Islet precursor cell (in vitro differentiated cells): Measurements from ENCODE around the gene SLC6A12.

Experiments
- DNase-seq: peaks from one replicate; pipeline ENCODE4 v3.0.0-alpha.2; 2018

The SLC6A12 gene

DNA sequence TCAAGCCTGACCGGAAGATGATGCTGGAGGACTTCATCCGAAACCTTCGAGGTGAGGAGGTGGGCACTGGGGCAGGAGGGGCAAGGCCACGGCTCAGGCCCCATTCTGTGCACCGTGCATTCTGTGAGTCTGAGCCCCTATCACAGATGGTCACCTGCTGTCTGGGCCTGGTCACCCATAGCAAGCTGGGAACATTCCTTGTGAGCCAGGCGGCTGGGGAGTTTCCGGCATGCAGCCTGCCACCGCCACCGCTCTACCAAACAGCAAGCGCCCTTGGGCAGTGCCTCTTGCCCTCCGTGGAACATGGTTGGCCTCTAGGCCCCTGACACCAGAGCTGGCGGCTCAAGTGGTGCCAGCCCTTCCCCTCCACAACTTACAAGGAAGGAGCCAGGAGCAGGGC lies 56.3 kb downstream of the SLC6A12 start:
- no peak for DNase-seq

- no peak for DNase-seq
These were observed 57.0 kb downstream of the SLC6A12 start for GRCh38 chr12:156945-157344.

DNA sequence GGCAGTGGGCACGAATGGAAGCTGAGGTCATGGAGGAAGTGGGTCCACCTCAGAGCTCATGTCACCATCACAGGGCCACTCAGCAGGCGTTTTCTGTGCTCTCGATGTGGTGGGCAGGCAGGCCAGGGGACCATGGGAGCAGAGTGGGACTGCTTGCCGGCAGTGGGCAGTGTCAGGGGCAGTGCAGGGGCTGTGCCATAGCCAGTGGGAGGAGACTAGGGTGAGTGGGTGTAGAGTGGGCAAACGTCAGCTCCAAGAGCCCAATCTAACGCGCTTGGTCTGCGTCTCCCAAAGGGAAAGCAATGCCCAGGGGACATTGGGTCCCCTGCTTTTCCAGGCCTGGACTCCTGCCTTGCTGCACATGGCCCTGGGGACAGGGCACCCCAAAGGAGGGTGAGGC lies 58.3 kb downstream of the SLC6A12 start:
- DNase-seq, result no peak

DNA sequence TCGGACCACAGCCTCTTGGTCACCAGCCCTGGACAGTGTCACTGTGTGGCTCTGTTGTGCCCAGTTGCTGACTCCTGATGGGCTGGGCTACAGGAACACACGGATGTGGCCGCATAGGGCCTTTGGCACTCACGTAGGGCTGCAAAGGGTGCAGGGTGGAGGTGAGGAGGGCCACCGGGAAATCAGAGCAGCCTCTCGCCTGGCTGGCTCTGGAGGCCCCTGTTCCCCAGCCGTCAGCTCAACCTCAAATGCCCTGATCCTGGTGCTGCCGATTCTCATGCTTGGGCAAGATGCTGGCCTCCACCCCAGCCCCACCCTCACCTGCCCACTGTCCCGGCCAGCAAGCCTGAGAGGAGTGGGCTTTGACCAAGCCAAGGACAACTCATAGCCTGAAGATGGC lies 59.0 kb downstream of the SLC6A12 start:
- no peak for DNase-seq

- no peak for DNase-seq
These were observed 59.9 kb downstream of the SLC6A12 start for GRCh38 chr12:154058-154457.

DNA sequence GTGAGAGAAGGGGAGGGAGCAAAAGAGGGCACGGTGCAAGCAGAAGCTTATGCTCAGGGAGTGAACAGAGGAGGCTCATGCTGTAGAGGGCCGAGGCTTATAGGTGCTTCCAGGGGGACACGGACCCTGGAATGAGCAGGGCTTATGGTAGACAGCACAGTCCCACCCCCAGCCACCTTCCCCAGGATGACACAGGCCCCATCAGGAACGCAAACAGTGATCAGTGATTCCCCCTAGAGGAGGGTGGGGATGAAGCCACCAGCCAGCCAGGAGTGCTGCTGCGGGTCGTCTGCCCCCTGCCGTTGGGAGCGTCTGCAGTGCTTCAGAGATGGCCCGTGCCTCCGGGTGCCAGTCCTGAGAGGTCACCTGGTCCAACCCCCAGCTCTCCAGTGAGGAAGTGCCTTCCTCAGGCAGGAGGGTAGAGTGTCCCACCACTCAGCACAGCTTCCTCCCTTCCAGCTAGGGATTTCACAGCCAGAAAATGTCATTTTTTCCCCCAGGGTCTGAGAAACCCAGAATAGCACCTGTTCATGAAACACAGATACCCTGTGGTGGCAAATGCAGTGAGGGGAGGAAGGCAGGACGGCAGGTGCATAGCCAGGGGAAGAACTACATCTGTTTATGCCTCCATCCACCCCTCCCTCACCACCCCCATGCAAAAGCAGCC lies 60.7 kb downstream of the SLC6A12 start:
- DNase-seq, result peak; percentile 95

- no peak for DNase-seq
These were observed 61.5 kb downstream of the SLC6A12 start for GRCh38 chr12:152440-152839.

- no peak for DNase-seq
These were observed 62.4 kb downstream of the SLC6A12 start for GRCh38 chr12:151579-151978.

GRCh38 chr12:148676-149416 lies 65.1 kb downstream of the SLC6A12 start:
- DNase-seq, result no peak

DNA sequence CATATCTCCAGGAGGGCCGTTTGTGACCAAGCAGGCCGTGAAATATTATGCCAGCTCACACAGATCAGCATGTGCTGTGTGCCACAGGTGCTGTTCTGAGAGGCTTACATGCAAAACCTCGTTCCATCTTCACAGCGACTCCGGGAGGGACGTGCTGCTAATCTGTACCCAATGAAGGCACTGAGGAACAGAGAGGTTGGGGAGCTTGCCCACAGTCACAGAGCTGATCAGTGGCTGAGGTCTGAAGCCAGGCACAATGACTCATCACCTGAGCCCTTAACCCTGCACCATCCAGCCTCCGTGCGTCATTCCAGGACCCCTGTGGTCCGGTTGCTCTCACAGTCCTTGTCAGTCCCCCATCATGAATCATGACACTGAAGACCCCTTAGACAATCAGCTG lies 66.7 kb downstream of the SLC6A12 start:
- no peak for DNase-seq

DNA sequence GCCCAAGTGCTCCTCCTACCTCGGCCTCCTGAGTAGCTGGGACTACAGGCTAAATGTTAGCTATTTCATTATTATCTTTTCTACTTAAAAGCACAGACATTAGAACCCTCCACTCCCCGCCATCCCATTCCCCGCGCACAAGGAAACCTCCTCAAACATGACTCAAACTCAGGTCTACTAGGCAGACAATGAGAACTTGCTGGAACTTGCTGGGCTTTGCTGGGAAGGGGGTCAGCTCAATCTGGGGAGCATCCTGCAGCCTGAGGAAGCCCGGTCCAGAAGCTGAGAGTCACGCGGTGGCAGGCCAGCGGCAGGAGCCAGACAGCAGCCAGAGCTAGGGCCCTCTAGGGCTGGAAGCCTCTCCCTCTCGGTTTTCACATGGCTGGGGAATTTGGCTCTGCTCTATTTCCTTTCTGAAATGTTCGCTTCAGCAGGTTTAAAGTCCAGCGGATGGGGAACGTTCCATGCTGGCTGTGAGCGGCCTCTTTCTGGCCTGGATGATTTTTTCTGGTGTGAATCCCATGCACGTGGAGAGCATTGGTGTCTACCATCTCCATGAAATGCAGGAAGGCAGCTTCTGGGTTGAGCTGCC lies 68.5 kb downstream of the SLC6A12 start:
- no peak for DNase-seq

GRCh38 chr12:144650-145284 lies 69.2 kb downstream of the SLC6A12 start:
- no peak for DNase-seq

- DNase-seq, result no peak
These were observed 69.8 kb downstream of the SLC6A12 start for GRCh38 chr12:143964-144649.

DNA sequence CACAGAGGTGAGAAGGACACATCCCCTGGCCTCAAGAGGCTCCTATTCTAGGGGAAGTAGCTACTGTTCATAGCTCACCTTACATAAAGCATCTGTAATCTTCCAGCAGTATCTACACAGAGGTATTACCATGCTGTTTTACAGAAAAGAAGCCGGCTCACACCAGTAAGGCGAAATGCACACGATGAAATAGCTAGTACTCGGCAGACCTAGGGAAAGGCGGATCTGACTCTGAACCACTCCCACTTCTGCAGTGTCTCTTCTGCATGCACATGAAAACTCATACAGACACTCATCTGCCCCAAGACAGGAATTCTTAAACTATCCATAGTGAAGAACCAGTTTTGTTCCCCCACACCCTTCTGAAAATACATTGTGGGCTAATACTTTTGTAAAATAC lies 73.8 kb downstream of the SLC6A12 start:
- no peak for DNase-seq
